GM21367 (cell line): Measurements from ENCODE around the gene APPL1.

Experiments
- ATAC-seq: cut with Tn5 transposase; IDR thresholded peaks from one replicate; pipeline ENCODE4 v1.9.1; 2021; ENCODE audit not compliant: unreplicated experiment

Gene APPL1

DNA sequence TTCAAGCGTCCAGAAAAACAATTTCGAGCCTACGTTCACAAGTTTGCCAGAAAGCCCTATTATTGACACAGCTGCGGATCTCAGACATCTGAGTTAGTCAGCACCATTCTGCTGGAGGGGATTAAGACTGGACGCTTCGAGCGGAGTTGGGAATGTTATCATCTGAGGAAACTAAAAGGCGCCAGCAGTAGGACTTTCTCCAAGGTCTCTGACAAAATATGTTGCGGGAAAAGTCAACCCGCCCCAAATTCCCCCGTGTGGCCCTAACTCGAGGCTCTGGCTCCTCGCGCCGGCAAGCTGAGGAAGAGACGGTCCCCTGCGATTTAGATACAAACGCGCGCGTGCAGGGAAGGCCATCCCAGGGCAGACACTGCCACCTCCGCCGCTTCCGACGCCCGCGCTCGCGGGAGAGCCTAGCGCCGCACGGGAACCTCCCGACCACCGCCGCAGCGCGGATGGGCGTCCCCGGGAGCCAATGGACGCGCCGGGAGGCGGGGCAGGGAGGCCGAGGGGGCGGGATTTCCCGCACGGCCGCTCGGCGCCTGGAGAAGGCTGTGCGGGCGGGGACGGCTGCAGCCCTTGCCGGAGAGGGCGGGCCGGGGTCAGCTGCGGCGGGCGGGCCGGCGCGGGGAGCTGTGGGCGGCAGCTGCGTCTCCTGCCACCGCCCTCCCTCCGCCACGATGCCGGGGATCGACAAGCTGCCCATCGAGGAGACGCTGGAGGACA, at the start of gene APPL1:
APPL1 (plus strand) TSS at position 526 of the 726 bp plus-strand sequence; CDS start at position 681, 155 bp downstream.
- ATAC-seq, result peak; percentile 81

GRCh38 chr3:57179580-57180410, 47.7 kb upstream of the APPL1 start:
- ATAC-seq, result no peak

DNA sequence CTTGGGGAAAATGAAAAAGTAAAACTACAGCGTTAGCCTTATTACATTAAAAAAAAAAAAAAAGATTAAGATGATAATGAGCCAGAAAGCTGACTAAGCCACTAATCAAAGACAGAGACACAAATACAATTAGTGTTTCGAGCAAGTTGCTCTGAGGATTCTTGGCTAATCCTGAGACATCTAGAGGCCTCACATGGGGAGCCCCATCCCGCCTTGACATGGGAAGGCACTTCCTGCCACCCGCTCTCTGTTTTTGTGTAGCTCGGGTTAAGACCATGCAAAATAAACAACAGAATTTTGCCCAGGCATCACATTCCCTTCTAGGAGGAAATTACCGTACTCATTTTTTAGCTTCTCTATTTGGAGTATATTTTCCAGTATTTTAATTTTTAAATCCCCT, 43.0 kb upstream of the APPL1 start:
- ATAC-seq, result no peak

DNA sequence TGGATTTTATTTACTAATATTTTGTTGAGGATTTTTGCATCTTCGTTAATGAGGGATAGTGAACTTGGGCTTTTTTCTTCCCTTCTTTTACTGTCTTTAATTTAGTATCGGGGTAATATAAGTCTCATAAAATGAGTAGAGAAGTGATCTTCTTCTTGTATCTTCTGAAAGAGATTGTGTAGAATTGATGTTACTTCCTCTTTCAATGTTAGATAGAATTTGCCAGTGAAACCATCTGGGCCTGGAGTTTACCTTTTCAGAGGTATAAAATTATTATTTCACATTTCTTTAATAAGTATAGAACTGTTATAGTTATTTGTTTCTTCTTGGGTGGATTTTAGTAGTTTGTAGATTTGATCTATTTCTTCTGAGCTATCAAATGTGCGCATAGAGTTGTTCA, 35.5 kb upstream of the APPL1 start:
- ATAC-seq, result no peak

DNA sequence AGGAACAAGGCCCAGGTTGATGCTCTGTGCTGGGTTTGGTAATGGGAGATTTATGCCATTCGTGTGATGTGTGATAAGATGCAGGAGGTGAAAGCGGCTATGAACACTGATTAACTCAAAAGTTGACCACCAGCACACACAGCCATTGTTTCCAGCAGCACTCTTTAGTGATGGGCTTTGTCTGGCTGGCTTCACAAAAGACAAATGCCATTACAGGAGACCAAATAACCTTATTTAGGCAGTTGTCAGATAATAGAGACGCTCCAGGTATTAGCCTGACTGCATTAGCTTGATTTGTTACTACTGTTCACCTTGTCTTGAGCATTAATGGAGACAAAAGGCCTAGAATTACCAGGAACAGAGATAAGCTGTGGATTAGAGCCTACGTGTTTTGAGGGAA, 32.9 kb upstream of the APPL1 start:
- no peak for ATAC-seq

DNA sequence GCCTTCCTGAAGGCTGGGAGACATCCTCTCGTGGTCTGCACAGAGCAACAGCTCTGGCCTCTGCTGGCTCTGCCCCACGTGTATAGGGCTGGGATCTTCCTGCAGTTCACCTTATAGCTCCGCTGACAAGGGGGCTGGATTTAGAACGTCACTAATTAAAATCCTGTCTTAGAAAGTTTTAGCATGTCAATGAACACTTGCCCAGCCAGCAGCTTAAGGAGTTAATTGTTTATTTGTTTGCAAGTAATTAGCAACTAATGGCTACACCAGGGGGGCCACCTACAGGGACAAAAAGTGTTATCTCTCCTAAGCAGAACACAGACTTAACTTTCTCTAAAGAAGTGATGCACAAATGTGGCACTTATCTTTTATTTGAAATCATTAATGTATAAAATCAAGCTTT, 27.6 kb upstream of the APPL1 start, which contains the start of gene HESX1:
HESX1 (minus strand) TSS at position 84 of the 403 bp plus-strand sequence; CDS start at position 24, 60 bp downstream.
- no peak for ATAC-seq

GRCh38 chr3:57206423-57206822, 21.1 kb upstream of the APPL1 start:
- no peak for ATAC-seq

GRCh38 chr3:57221883-57222282, 5.6 kb upstream of the APPL1 start:
- ATAC-seq, result no peak

GRCh38 chr3:57224856-57225255, 2.7 kb upstream of the APPL1 start:
- no peak for ATAC-seq

GRCh38 chr3:57226176-57226575, 1.4 kb upstream of the APPL1 start:
- ATAC-seq, result no peak

GRCh38 chr3:57227930-57228751, 612 bp downstream of the APPL1 start:
- peak; percentile 35 for ATAC-seq

DNA sequence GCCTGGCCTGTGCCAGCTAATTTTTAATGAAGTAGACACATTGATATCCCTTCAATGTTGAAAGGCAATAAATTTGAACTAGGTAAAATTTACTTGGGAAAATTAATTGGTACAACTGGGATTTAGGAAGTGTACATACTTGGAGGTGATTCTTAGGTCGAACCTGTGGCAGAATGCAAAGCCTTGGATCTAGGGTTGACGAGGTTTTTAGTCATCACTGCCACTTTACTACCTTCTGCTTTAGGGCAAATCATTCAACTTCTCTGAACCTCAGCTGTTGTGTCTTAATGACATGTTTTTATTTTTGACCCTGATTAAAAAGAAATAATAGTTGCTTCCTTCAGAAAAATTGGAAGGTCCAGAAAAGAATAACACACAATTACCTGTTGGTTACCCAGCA, 2.5 kb downstream of the APPL1 start:
- ATAC-seq, result no peak

DNA sequence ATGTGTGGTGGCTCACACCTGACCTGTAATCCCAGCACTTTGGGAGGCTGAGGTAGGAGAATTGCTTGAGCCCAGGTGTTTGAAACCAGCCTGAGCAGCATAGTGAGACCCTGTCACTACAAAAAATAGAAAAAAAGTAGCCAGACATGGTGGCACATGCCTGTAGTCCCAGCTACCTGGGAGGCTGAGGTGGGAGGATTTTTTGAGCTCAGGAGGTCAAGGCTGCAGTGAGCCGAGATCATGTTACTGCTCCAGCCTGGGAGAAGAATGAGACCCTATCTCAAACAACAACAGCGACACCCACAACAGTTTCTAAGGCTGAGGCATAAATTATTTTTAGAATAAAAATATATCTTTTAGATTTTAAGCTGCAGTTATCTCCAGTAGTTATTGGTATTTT, 6.3 kb downstream of the APPL1 start:
- no peak for ATAC-seq

DNA sequence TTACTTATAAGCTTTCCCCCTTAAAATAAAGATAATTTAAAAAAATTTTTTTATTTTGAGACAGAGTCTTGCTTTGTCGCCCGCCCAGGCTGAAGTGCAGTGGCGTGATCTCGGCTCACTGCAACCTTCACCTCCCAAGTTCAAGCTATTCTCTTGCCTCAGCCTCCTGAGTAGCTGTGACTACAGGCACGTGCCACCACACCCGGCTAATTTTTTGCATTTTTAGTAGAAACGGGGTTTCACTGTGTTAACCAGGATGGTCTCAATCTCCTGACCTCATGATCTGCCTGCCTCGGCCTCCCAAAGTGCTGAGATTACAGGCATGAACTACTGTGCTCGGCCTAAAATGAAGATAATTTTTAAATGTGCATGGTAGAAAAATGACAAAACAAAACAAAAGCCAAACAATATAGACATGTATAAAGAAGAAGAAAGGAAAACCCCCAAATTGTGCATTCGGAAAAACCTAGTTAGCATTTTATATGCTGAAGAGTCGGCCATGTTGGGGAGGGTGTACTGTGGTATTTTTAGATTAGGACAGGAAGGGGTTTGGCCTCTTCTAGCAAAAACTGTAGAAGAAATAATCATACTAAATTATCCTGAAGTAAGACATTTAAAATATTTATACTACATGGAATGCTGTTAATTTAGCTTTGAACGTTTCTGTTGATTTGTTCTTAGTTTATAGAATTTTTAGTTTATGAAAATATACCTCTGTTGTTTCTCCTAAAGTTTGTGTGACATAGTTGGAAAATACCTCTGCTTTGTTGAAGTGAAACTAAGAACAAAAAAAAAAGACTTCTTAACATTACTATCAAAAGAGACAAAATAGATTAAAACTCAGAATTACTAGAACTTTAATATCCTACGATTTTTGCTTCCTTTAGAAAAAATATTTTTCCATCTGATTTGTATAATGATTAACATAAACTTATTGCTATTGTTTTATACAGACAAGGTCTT, 7.4 kb downstream of the APPL1 start:
- no peak for ATAC-seq

DNA sequence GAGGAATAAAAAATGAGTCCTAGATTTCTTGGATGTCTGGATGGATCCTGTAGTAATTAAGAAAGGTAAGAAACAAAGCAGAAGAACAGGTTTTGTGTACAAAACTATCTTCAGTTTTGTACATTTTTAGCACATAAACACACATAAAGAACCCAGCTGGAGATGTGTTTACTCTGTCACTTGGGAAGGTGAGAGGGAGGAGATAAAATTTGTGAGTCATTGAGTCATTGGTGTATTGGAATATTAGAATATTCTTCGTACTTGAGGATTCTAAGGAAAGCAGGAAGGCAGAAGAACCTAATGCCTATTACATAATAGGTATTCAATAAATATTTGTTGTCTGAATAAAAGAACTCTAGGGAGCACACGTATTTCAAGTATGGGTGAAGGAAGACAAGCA, 17.4 kb downstream of the APPL1 start:
- no peak for ATAC-seq

- ATAC-seq, result no peak
Observed at GRCh38 chr3:57252404-57252803, 24.9 kb downstream of the APPL1 start.

- no peak for ATAC-seq
Observed at GRCh38 chr3:57256844-57257243, 29.3 kb downstream of the APPL1 start.

DNA sequence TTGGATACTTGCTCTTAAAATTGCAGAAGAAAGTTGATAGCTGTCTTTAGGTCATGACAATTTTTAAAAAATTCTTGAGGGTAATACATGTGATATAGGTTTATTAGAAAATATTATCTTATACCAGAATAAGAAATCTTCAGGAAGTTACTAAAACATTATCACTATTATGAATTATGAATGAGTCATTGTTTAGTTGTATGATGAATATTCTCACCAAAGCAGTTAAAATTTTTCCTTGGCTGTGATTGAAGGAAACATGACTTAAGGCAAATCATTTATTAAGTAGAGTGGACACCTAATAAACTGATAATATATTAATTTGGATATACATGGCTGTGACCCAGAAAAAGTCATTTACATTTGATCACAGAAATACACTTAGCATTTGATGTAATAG, 30.1 kb downstream of the APPL1 start:
- ATAC-seq, result no peak

DNA sequence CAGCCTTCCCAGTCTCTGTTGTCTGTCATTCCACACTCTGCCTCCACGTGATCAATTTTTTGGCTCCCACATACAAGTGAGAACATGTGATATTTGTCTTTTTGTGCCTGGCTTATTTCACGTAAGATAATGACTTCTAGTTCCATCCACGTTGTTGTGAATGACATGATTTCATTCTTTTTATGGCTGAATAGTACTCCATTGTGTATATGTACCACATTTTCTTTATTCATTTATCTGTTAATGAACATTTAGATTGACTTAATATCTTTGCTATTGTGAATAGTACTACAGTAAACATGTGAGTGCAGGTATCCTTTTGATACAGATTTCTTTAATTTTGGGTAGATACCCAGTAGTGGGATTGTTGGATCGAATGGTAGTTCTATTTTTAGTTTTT, 33.6 kb downstream of the APPL1 start:
- no peak for ATAC-seq

DNA sequence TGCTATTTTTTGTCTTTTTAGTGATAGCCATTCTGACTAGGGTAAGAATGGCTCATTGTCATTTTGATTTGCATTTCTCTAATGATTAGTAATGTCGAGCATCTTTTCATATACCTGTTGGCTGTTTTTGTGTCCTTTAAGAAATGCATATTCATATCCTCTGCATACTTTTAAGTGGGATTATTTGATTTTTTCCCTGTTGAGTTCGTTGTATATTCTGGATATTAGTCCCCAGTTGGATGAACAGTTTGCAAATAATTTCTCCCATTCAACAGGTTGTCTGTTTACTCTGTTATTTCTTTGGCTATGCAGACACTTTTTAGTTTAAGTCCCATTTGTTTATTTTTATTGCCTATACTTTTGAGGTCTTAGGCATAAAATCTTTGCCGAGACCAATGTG, 34.4 kb downstream of the APPL1 start:
- ATAC-seq, result no peak
